A549 (cell line): ENCODE measurements around the gene XPC. TPM values are rescaled to one million over a fixed set of nuclear protein-coding genes. Genes with fewer than 3 reads are reported as not detected.

Experiments
- ATAC-seq, 2 experiments: fragments of 200-7000 bp in 1 of 2; fragments of >200 bp in 1 of 2; cut with Nextera tagmentation in 1 of 2; cut with Tn5 transposase in 1 of 2; 3 replicates each; pipeline versions ENCODE4 v1.8.0 to v1.9.1; 2018 to 2020; ENCODE audit warnings: mild to moderate bottlenecking in 1 of 2, moderate library complexity in 1 of 2
- CTCF ChIA-PET: fragments of 300-600 bp; sonication (Branson Sonifier 250); formaldehyde crosslinking; extraction: SDS; loops from one replicate; lab custom pipeline; 2021; ENCODE audit warnings: antibody characterized with exemption, inconsistent platforms; lab: Yijun Ruan, JAX
- POLR2A ChIA-PET: fragments of 350-600 bp; formaldehyde crosslinking; extraction: SDS; loops from one replicate; lab custom pipeline; 2021; ENCODE audit warnings: antibody characterized with exemption, inconsistent platforms; lab: Yijun Ruan, JAX
- DNase-seq, 2 experiments: peaks; one replicate each; pipeline versions ENCODE4 v3.0.0 to v3.0.0-alpha.2; 2011 to 2016; ENCODE audit warnings: low read depth in 1 of 2, low spot score in 1 of 2
- FAIRE-seq: peaks from 2 replicates; lab custom pipeline; 2011; peaks lifted over from hg19 to GRCh38; lab: Jason Lieb, UNC
- H3K27ac ChIP-seq, 2 experiments: fragments of >200 bp; sonication (Bioruptor Twin); formaldehyde crosslinking; 3 replicates each; pipeline ENCODE4 v1.5.1; 2016 to 2017
- H3K4me1 ChIP-seq: fragments of >200 bp; sonication (Bioruptor Twin); formaldehyde crosslinking; 3 replicates; pipeline ENCODE4 v1.6.1; 2016
- H3K4me2 ChIP-seq: fragments of >200 bp; sonication (Bioruptor Twin); formaldehyde crosslinking; 3 replicates; pipeline ENCODE4 v1.6.1; 2016
- H3K4me3 ChIP-seq: fragments of >200 bp; sonication (Bioruptor Twin); formaldehyde crosslinking; 3 replicates; pipeline ENCODE4 v1.5.1; 2016
- H3K9me3 ChIP-seq: fragments of >200 bp; sonication (Bioruptor Twin); formaldehyde crosslinking; 3 replicates; pipeline ENCODE4 v1.6.1; 2016
- CBX2 ChIP-seq: fragments of 200-600 bp; sonication (generic); IDR thresholded peaks from 2 replicates; pipeline ENCODE4 v1.6.1; 2016; ENCODE audit warnings: low read depth, mild to moderate bottlenecking, borderline replicate concordance
- CEBPB ChIP-seq, 2 experiments: fragments of >200 bp in 1 of 2; sonication (Bioruptor Twin) in 1 of 2; formaldehyde crosslinking in 1 of 2; IDR thresholded peaks; 2 replicates each; pipeline ENCODE4 v1.6.1; 2012 to 2016
- EHF ChIP-seq: fragments of 250-450 bp; sonication (Bioruptor Pico); IDR thresholded peaks from 2 replicates; pipeline ENCODE4 v1.5.0; 2020; ENCODE audit warnings: mild to moderate bottlenecking
- EHMT2 ChIP-seq: fragments of 200-600 bp; sonication (generic); IDR thresholded peaks from 2 replicates; pipeline ENCODE4 v1.6.1; 2016; ENCODE audit warnings: antibody characterized with exemption, low read depth, mild to moderate bottlenecking, moderate library complexity
- FOSB ChIP-seq: fragments of 250-450 bp; sonication (Bioruptor Pico); IDR thresholded peaks from 2 replicates; pipeline ENCODE4 v1.5.0; 2020; ENCODE audit warnings: mild to moderate bottlenecking, moderate library complexity
- FOSL2 ChIP-seq, 2 experiments: fragments of 450-650 bp in 1 of 2; fragments of >200 bp in 1 of 2; sonication (Bioruptor Twin) in 1 of 2; formaldehyde crosslinking; IDR thresholded peaks; 2 replicates each; pipeline versions ENCODE4 v1.5.0 to v1.6.1; 2016 to 2020; ENCODE audit warnings: mild to moderate bottlenecking in 1 of 2, moderate library complexity in 1 of 2
- GATA3 ChIP-seq: IDR thresholded peaks from 2 replicates; pipeline ENCODE4 v1.6.1; 2012; ENCODE audit warnings: borderline replicate concordance
- HDAC2 ChIP-seq: fragments of 200-600 bp; sonication (generic); IDR thresholded peaks from 2 replicates; pipeline ENCODE4 v1.6.1; 2016
- HEYL ChIP-seq: fragments of 250-450 bp; sonication (Bioruptor Pico); IDR thresholded peaks from 2 replicates; pipeline ENCODE4 v1.8.0; 2021; ENCODE audit warnings: mild to moderate bottlenecking, moderate library complexity
- HOXB5 ChIP-seq: fragments of 250-450 bp; sonication (Bioruptor Pico); IDR thresholded peaks from 2 replicates; pipeline ENCODE4 v1.5.0; 2020; ENCODE audit warnings: mild to moderate bottlenecking, moderate library complexity
- JUNB ChIP-seq: fragments of >200 bp; sonication (Bioruptor Twin); formaldehyde crosslinking; IDR thresholded peaks from 2 replicates; pipeline ENCODE4 v1.6.1; 2016
- KDM1A ChIP-seq: fragments of 200-600 bp; sonication (generic); IDR thresholded peaks from 2 replicates; pipeline ENCODE4 v1.6.1; 2016; ENCODE audit warnings: low read depth, mild to moderate bottlenecking
- MAFK ChIP-seq: fragments of 450-650 bp; IDR thresholded peaks from 2 replicates; pipeline ENCODE4 v1.6.1; 2014; ENCODE audit not compliant: partially characterized antibody
- PHF8 ChIP-seq: fragments of 200-600 bp; sonication (generic); IDR thresholded peaks from 2 replicates; pipeline ENCODE4 v1.6.1; 2016; ENCODE audit warnings: low read depth, mild to moderate bottlenecking, antibody characterized with exemption, moderate library complexity, borderline replicate concordance
- POLR2AphosphoS2 ChIP-seq: conservative IDR thresholded peaks from 2 replicates; pipeline ENCODE4 v1.6.1; 2012; ENCODE audit warnings: low read length, improper control_type of control experiment, inconsistent platforms
- RAD21 ChIP-seq, 2 experiments: fragments of >200 bp in 1 of 2; sonication (Bioruptor Twin) in 1 of 2; formaldehyde crosslinking in 1 of 2; IDR thresholded peaks in 1 of 2; conservative IDR thresholded peaks in 1 of 2; 2 replicates in 1 of 2; 3 replicates in 1 of 2; pipeline ENCODE4 v1.6.1; 2012 to 2018; ENCODE audit warnings: inconsistent platforms in 1 of 2
- RARB ChIP-seq: fragments of 250-450 bp; sonication (Bioruptor Pico); IDR thresholded peaks from 2 replicates; pipeline ENCODE4 v1.8.0; 2021; ENCODE audit warnings: mild to moderate bottlenecking, moderate library complexity
- SMC3 ChIP-seq: fragments of >200 bp; sonication (Bioruptor Twin); formaldehyde crosslinking; IDR thresholded peaks from 3 replicates; pipeline ENCODE4 v1.6.1; 2018; ENCODE audit warnings: inconsistent platforms
- TFCP2L1 ChIP-seq: fragments of 250-450 bp; sonication (Bioruptor Pico); IDR thresholded peaks from 2 replicates; pipeline ENCODE4 v1.5.0; 2021; ENCODE audit warnings: mild to moderate bottlenecking
- TP53 ChIP-seq: fragments of 250-450 bp; sonication (Bioruptor Pico); IDR thresholded peaks from 2 replicates; pipeline ENCODE4 v1.5.0; 2021; ENCODE audit warnings: mild to moderate bottlenecking, moderate library complexity
- ZC3H11A ChIP-seq: fragments of 450-650 bp; IDR thresholded peaks from 2 replicates; pipeline ENCODE4 v1.6.1; 2014; ENCODE audit warnings: antibody characterized with exemption, mild to moderate bottlenecking
- ZNF302 ChIP-seq: fragments of 250-450 bp; sonication (Bioruptor Pico); IDR thresholded peaks from 2 replicates; pipeline ENCODE4 v1.9.0; 2021; ENCODE audit warnings: inconsistent platforms, mild to moderate bottlenecking, moderate library complexity
- WGBS: methylation state at CpG from one replicate; pipeline ENCODE4 v1.1.6; 2017; ENCODE audit errors: missing lambda C conversion rate; 5-methylcytosine and 5-hydroxymethylcytosine counted together
- polyA plus RNA-seq, 4 experiments: library from polyadenylated mRNA; depleted of rRNA in 3 of 4; stranded (reverse); fragments of >200 nt; fragmentation: RNase III in 1 of 4; extraction: RNeasy Plus Mini Kit Qiagen cat#74134 plus additional on column Dnase treatment in 1 of 4; gene quantifications; 2 replicates in 3 of 4; 3 replicates in 1 of 4; pipeline ENCODE4 v1.2.3, GENCODE V29; 2011 to 2017
- TF ChIP-seq, protein P1 (sequence below): fragments of >200 bp; sonication (Bioruptor Twin); formaldehyde crosslinking; IDR thresholded peaks from 3 replicates; pipeline ENCODE4 v1.5.1; 2016
- TF ChIP-seq, protein P2 (sequence below): fragments of 250-450 bp; sonication (Bioruptor Pico); IDR thresholded peaks from 2 replicates; pipeline ENCODE4 v1.5.0; 2021; ENCODE audit warnings: mild to moderate bottlenecking, moderate library complexity, borderline replicate concordance
- TF ChIP-seq, protein P3 (sequence below): fragments of >200 bp; sonication (Bioruptor Twin); formaldehyde crosslinking; IDR thresholded peaks from 2 replicates; pipeline ENCODE4 v1.6.1; 2016
- TF ChIP-seq, protein P4 (sequence below): IDR thresholded peaks from 2 replicates; pipeline ENCODE4 v1.6.1; 2012; ENCODE audit warnings: low read depth, borderline replicate concordance
- TF ChIP-seq, protein P5 (sequence below): IDR thresholded peaks from 2 replicates; pipeline ENCODE4 v1.6.1; 2012

XPC gene
- polyA plus RNA-seq, 2 of the 4 experiments (the other 2 are of a cell fraction): 35.4 to 36.3 TPM

DNA sequence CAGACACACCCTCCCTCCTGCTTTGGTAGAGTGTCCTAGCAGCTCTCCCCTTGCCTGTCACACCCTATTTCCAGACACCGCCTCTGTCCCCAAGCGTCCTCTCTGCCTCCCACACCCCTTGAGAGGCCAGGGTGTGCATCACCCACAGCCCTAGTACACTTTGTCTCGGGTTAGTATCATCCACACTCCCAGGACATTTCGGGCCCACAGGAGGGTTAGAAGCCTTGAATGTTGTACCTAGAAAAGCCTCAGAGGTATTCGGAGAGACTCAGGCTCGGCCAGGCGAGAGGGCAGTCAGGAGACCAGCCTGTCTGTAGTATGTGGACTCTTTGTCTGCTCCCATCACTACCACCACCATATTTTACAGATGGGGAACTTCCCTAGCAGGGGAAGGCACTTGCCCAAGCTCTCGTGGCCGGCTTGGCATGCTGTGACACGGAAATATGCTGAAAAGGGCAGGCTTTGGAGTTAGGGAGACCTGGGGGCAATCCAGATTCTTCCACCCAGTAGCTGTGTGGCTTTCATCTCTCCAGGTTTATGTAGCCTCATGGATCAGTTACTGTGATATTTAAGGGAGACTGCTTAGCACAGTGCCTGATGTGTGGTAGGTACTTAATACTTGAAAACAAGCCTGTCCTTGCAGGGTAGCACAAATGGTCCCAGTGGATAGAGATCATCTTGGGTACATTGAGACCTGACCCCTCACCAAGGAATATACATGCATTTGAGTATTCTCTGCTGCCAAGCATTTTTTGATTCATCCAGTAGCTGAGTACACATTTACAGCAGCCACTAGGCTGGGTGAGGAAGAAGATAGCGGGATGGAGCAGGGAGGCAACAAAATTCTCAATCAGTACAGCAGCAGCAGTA lies 52.1 kb downstream of the XPC start:
- FAIRE-seq (no peak), DNase-seq (no peak)
- Histone ChIP-seq H3K4me1 (peaks cover 17% of the 10 kb centered on the region), H3K9me3 (no peaks in the 10 kb centered on the region), H3K4me2 (peak overlapping the region; percentile 79)
- 30% methylated on average over 11 of the region's 11 CpGs for WGBS
- TF ChIP-seq, protein P1, sequence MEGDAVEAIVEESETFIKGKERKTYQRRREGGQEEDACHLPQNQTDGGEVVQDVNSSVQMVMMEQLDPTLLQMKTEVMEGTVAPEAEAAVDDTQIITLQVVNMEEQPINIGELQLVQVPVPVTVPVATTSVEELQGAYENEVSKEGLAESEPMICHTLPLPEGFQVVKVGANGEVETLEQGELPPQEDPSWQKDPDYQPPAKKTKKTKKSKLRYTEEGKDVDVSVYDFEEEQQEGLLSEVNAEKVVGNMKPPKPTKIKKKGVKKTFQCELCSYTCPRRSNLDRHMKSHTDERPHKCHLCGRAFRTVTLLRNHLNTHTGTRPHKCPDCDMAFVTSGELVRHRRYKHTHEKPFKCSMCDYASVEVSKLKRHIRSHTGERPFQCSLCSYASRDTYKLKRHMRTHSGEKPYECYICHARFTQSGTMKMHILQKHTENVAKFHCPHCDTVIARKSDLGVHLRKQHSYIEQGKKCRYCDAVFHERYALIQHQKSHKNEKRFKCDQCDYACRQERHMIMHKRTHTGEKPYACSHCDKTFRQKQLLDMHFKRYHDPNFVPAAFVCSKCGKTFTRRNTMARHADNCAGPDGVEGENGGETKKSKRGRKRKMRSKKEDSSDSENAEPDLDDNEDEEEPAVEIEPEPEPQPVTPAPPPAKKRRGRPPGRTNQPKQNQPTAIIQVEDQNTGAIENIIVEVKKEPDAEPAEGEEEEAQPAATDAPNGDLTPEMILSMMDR: 0 out of 3 replicates have a peak, but pooled peaks have one; percentile 4
- TF ChIP-seq CBX2 (no peak), HOXB5 (CRISPR knock-in tag) (no peak)
- TF ChIP-seq, all 56 proteins: peak for 1
- POLR2A ChIA-PET: interaction anchor here (1.7 to 3.0 kb wide), 5 partner anchors 8 to 525 kb away, joined by 4 to 41 read pairs (median 8); partner anchors contain the start of genes CCDC174, LSM3 and XPC
- CTCF ChIA-PET: interaction anchor here (0.8 to 2.5 kb wide), 14 partner anchors 9 to 471 kb away, joined by 3 to 12 read pairs (median 6); no protein-coding TSS in a partner anchor
- Histone ChIP-seq H3K4me3 (peak overlapping the region; percentile 91), H3K27ac (peak overlapping the region; percentile 94 to 98; a peak in 5 of 6 replicates)
- ATAC-seq: no peak

DNA sequence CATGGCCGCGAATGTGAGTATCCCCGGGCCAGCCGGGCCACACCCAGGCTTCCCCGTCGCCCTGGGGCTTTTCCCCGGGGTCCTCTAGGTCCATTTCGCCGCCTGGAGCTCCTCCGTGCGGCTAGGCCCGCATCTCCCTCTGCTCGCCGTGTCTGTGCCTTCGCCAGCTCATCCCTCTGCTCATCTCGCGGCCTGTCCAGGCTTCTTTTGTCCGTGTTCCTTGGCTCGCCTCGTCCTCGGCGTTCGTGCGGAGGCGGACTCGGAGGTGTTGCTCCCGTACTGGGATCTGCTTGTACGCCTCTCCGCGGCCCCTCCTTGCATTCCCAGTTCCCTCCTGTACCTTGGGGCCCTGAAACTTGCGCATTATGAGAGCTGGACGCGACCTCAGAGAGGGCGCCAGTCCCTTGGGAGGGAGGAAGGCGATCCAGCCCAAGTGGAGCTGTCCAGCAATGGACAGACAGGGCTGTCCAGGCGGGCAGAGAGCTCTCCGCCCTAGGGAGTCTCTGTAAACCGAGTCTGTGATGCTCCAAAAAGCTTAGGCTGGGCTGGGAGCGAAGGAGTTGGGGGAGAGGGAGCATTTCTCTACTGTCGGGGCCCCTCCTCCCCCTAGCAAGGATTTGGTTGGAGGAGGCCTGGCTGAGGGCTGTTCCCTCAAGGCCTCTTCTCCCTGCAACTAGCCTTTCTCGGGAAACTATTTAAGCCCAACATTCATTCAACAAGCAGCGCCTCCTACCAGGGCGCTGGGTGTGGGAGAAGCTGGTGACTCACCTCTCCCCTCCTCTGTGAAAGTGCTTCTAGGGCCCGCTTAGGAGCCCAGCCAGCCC lies 53.0 kb downstream of the XPC start:
- Histone ChIP-seq H3K27ac (peak overlapping the region; percentile 94 to 98), H3K4me2 (peak overlapping the region; percentile 79), H3K4me1 (peaks cover 17% of the 10 kb centered on the region), H3K9me3 (no peaks in the 10 kb centered on the region), H3K4me3 (peak overlapping the region; percentile 91)
- ATAC-seq (peak; percentile 58 to 69), DNase-seq (peak; percentile 68 to 83), FAIRE-seq (no peak)
- ChIA-PET CTCF (interaction anchor here (0.8 to 2.5 kb wide), 14 partner anchors 10 to 471 kb away, joined by 3 to 12 read pairs (median 4); partner anchors contain the start of genes LSM3 and XPC), POLR2A (interaction anchor here (0.6 to 3.0 kb wide), 9 partner anchors 9 to 526 kb away, joined by 3 to 41 read pairs (median 4); partner anchors contain the start of genes CCDC174, LSM3 and XPC)
- under 1% methylated on average over 29 of the region's 44 CpGs for WGBS
- TF ChIP-seq MAFK (no peak), CEBPB (IDR thresholded peaks at IDR 0.05) (no peak), EHMT2 (no peak), GATA3 (no peak), FOSB (no peak), CBX2 (no peak), RAD21 (conservative IDR thresholded peaks at IDR 0.05 in 1 of 2, IDR thresholded peaks at IDR 0.05 in 1 of 2) (peak in 1 of 2 experiments; percentile 5; a peak in 1 of 5 replicates), ZNF302 (CRISPR knock-in tag) (no peak), HDAC2 (no peak), POLR2AphosphoS2 (no peak), ZC3H11A (no peak), TP53 (CRISPR knock-in tag) (0 out of 2 replicates have a peak, but pooled peaks have one; percentile 10), HOXB5 (CRISPR knock-in tag) (no peak), EHF (no peak), TFCP2L1 (CRISPR knock-in tag) (no peak), PHF8 (peak; percentile 80; the same call in 1 of the 2 replicates), KDM1A (no peak), RARB (CRISPR knock-in tag) (no peak), FOSL2 (IDR thresholded peaks at IDR 0.05) (peak; percentile 40; the same call in 1 of the 2 replicates), FOSL2 (CRISPR knock-in tag; IDR thresholded peaks at IDR 0.05) (peak; percentile 84), SMC3 (no peak), JUNB (no peak), HEYL (no peak)
- TF ChIP-seq, protein P2, sequence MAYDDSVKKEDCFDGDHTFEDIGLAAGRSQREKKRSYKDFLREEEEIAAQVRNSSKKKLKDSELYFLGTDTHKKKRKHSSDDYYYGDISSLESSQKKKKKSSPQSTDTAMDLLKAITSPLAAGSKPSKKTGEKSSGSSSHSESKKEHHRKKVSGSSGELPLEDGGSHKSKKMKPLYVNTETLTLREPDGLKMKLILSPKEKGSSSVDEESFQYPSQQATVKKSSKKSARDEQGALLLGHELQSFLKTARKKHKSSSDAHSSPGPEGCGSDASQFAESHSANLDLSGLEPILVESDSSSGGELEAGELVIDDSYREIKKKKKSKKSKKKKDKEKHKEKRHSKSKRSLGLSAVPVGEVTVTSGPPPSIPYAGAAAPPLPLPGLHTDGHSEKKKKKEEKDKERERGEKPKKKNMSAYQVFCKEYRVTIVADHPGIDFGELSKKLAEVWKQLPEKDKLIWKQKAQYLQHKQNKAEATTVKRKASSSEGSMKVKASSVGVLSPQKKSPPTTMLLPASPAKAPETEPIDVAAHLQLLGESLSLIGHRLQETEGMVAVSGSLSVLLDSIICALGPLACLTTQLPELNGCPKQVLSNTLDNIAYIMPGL (CRISPR knock-in tag): no peak
- TF ChIP-seq, protein P3, sequence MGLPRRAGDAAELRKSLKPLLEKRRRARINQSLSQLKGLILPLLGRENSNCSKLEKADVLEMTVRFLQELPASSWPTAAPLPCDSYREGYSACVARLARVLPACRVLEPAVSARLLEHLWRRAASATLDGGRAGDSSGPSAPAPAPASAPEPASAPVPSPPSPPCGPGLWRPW: no peak
- TF ChIP-seq, protein P4, sequence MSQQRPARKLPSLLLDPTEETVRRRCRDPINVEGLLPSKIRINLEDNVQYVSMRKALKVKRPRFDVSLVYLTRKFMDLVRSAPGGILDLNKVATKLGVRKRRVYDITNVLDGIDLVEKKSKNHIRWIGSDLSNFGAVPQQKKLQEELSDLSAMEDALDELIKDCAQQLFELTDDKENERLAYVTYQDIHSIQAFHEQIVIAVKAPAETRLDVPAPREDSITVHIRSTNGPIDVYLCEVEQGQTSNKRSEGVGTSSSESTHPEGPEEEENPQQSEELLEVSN: no peak
- TF ChIP-seq, protein P5, sequence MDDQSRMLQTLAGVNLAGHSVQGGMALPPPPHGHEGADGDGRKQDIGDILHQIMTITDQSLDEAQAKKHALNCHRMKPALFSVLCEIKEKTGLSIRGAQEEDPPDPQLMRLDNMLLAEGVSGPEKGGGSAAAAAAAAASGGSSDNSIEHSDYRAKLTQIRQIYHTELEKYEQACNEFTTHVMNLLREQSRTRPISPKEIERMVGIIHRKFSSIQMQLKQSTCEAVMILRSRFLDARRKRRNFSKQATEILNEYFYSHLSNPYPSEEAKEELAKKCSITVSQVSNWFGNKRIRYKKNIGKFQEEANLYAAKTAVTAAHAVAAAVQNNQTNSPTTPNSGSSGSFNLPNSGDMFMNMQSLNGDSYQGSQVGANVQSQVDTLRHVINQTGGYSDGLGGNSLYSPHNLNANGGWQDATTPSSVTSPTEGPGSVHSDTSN: no peak
